ENCODE measurements around the gene FAM3A.
"Not testable (repeated sequence)": the region's sequence is repeated elsewhere in the genome, so short reads cannot be mapped to it uniquely, and the experiment has no call there.

FAM3A gene

DNA sequence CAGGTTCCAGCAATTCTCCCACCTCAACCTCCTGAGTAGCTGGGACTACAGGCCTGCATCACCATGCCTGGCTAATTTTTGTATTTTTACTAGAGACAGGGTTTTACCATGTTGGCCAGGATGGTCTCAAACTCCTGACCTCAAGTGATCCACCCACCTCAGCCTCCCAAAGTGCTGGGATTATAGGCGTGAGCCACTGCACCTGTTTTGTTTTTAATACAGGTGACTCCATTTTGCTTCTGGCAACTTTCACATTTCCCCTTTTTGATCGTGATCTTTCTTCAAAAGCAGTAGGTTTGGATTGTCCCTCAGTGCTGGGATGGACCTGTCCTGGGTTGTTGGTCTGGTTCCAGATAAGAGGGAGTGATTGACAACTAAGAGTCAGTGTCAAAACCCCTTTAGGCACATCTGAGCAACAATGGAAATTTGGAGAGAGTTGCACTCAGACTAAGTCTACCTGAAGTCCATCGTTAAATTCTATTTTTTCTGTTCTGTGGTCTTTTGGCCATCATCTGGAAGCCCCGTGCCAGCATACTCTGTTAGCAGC, 19.4 kb downstream of the FAM3A start:
- DNase-seq = not testable (repeated sequence)

DNA sequence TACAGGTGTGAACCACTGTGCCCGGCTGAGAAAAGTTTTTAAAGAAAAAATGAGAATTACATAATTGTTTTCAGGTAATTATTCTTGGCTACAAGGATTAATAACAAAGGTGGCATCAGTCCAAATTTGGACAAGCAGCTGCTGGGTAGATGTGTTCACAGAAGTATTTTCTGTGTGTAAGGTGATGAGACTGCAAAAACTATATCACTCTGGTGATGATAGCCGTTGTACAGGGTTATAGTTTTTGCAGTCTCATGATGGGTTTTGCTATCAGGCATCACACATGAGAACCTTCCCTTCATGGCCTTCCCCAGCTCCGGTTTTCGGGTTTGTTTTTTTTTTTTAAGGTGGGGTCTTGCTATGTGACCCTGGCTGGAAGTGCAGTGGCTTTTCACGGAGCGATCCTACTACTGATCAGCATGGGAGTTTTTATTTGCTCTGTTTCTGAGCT, 20.5 kb downstream of the FAM3A start:
- no peak for DNase-seq

DNA sequence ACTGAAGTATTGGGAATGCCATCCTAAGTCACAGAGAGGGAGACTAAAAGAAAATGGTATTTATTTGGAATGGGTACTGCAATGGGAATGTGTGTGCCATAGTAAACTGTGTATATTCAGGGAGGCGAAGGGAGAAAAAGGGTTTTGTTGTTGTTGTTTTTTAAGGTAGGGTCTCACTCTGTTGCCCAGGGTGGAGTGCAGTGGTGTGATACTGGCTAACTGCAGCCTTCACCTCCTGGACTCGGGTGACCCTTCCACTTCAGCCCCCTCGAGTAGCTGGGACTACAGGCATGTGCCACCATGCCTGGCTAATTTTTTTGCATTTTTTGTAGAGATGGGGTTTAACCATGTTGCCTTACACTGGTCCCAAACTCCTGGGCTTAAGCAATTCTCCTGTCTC, 21.3 kb downstream of the FAM3A start:
- no peak for DNase-seq

DNA sequence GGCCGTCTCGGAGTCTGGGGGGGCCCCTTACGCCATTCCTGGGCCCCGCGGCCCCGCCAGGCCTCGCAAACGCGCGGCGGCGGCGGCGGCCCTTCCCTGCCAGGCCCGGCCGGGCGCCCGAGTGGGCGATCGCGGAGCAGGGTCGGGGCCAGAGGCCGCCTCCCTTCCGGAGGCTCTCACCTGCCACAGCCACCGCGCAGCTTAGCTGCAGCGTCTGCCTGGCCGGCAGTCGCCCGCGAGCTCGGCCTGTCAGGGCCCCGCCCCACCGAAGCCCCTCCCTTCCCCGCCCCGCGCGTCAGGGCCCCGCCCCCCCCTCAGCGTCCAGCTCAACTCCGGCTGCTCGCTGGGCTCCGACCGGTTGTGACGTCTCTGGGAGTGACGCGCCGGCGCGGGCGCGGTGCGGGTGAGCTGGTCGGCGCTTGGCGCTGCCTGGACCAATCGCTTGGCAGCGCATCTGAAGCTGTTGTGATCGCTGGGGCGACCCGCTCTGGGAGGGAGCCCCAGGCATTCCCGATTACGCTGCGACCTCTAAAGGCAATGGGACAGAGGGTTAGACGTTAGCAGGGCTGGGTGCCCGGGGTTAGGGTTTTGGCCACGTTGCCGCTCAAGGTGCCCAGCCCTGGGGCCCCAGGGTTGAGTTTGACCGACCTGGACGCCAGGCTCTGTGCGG, 25.5 kb downstream of the FAM3A start, which contains the start of gene SLC10A3:
Gene SLC10A3, minus strand, starts transcription at position 216 of the 670 bp plus-strand sequence. CDS start 1,689 bp downstream, outside the sequence.
- DNase-seq = peak; percentile 92

DNA sequence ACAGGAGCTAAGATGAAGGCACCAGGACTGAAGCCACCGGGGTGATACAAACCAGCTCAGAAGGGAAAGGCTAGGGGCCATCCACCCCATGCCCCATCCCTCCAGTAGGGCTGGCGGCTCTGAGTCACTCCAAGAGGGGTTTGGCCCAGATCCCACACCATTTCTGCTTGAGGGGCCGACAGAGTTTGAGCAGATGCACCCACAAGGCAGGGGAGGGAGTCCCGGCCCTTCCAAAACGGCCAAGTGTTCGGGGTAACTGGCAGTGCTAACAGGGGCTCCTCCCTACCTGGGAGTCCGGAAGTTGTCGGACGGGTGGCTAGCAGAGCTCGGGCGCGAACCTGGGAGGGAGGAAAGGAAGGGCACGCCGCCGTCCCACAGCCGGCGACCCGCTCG, 26.0 kb downstream of the FAM3A start:
- DNase-seq = no peak

DNA sequence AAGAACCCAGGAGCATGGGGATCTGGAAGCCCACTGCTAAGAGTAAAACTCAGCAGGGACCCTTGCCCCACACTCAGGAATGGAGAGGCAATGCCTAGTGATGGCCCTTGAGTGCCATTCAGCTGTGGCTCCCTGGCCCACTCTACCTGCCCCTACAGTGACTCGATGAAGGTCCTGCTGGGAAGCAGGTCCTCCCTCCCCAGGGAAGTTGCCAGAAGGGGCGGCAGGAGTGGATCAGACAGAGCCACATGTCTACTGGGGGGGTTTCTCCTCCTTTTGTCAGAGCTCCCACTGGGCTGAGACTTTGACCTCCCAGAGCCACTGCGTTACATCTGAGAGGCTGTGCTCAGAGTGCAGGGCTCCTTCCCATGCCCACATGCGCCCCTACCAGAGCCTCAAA, 26.9 kb downstream of the FAM3A start:
- no peak for DNase-seq

DNA sequence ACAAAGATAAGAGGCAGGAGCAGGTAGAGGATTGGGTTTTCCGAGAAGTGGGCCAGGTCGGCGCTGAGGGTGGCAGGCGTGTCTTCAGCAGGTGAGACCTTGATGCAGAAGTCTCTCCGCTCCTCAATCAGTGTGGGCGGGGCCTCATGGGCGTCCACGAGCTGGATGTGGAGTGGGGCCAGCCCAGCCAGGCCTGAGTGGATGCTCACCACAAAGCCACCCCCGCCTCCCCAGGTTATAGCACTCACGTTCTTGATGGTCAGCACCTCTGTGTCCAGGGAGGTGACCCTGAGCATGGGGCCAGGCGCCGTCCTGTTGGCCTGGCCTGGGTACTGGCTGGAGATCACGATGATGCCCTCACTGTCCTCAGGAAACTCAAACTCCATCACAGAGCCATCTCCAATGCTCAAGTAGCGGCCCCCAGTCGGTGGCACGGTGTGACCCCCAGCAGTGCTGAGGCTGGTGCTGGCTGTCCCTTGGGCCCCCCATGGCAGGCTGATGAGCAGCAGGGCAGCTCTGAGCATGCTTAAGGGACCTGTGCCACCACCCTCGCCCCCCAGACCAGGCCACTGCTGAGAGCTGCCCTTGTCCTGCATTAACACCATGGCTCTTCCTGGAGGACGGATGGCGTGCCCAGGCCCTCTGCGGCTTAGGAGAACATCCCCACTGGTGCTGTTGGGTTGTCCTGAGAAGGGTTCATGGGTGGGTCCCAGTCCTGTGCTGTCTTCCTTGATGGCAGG, 27.5 kb downstream of the FAM3A start:
- no peak for DNase-seq

DNA sequence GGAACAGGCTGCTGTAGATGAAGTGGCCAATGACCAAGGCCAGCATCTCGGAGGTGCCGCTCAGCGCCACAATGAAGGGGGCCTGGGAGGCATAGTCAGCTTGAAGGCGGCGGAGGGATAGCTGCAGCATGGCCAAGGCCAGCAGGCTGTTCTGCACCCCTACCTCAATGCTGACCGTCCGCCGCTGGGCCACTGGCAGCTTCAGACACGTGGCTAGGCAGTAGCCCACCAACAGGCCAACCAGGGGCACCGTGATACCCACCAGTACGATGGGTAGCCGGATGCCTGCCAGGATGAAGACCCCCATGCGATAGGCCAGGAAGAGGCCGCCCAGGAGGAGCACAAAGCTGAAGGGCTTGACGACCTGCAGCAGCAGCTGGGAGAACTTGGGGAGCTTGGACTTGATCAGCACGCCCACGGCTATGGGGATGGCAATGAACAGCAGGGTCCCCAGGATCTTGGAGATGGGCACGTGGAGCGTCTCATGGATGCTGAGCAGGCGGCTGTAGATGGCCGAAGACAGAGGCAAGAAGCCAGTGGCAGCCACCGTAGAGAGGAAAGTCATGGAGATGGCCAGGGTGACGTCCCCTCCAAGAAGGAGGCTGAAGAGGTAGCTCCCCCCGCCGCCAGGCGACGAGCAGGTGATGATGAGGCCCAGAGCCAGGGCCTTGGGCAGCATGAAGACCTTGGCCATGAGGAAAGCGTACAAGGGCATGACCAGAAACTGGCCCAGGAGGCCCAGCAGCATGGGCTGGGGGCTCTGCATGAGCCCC, 28.3 kb downstream of the FAM3A start:
- DNase-seq = no peak

DNA sequence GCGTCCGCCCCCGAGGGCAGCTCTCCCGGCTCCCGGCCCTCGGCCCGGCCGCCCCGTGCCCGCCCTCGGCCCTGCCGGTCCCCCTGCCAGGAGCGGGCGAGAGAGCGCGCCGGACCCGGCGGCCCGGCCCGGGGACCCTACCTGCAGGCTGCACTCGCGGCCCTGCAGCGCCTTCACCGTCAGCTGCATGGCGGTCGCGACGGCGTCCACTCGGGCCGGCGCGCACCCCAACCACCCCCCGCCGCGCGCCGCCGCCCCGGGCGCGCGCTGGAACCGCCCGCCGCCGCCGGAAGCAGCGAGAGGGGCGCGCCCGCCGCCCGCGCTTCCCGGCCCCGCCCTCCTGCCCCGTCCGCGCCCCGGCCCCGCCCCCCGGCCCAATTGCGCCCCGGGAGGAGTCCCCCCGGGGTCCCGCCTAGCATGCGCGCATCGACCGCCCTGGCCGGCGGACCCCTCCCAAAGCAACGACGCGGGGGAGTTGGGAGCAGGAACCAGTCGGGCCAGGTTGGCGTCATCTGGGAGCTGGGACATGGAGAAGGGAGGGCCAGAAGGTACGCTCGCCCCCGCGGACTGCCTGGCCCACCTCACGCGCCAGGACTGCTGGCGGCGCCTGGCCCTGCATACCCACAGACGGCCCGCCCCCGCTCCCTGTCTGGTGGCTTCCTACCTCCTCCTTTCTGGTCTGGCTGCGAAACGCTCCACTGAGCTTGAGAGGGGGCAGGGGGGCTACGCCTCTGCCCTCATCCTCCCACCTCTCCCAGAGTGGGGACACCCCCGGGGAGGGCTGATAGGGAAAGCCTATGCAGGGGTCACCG, 29.4 kb downstream of the FAM3A start, which contains the start of gene UBL4A:
Gene UBL4A, minus strand, starts transcription at position 220 of the 812 bp plus-strand sequence. Its CDS starts 31 bp downstream, at position 189.
- peak; percentile 48 for DNase-seq

DNA sequence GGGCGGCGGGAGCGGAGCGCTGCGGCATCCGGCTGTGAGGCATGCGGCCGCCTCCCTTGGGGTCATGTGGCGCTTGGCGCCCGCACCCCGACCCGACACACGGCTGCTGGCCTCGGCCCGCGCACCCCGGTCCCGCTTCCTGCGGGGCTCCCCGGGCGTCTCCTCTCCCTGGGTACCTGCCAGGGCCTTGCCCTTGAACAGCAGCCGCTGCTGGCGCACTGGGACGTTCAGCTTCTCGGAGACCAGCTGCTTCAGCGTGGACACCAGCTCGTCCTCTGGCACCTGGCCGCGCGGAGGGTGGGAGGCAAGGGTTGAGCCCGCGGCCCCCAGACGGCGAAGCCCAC, 30.0 kb downstream of the FAM3A start:
- DNase-seq = no peak

DNA sequence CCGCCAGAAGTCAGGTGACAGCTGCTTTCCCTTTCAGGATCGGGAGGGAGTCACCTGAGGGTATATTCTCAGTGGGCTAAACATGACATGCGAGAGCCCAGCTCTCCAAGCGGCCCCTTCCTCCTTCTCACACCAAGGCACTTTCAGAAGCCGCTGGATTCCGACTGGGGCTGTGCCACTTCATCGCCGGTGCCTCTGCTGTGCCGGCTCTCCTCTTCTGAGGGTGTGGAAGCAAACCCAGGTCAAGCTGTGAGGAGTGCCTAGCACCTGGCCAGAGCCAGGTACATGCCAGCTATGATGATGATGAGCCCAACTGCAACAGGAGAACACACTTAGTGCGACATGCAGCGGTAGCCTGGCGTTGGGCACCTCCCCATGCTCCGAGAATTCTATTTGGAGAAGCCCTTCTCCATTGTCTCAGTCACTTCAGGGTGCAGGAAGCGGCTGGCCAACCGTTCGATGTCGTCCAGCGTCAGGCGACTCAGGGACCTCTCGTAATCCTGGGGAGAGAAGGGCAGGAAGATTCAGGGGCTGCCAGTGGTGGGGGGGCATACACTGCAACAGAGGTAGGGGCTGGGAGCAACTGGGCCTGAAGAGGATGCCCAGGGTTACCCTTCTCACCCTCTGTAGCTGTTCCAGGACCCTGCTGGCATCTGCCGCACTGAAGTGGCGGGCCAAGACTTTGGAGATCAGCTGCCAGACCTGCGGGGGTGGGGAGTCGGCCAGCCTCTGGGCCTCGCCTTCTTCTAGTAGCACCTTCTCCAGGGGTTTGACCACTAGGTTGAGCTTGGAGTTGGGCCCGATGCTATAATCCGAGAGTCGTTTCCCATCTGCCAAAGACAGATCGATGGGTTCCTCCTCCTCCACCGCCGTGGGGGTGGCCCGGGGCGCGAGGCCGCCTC, 30.6 kb downstream of the FAM3A start:
- no peak for DNase-seq

DNA sequence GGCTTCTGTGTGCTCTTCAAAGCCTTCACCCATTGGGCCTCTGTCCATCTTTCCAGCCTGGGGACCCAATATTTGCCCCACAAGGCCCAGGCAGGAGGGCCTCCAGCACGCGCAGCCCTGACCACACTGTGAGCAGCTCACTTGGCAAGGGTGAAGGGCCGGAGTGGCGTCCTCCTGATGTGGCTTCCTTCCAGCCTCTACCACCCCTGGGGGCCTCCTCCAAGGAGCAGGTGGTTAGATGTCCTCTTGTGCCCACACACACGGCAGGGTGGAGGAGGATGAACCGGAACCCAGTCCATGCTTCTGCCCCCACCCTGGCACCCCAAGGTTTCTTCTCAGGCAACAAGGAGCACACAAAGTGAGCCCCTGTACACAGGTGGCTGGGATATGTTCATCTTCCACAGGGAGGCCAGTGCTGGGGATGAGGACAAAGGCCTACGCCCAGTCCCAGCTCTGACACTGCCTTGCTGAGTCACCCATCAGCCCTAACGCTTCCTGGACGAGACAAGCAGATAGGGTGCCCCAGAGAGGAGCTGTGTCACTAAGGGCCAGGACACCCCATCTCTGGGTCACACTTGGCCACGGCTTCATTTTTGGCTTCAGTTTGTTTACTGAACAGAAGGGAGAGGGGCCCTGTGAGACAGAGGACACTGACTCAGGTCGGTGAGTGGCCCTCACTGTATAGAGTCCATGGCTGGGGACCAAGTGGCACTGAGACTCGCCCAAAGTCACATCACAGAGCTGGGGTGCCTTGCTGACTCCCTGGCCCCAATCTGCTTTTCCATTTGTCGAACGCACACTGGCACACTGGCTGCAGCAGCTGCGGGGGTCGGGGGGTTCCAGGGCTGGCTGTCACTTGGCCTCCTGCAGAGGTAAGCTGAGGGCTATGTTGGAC, 31.5 kb downstream of the FAM3A start:
- DNase-seq = no peak

DNA sequence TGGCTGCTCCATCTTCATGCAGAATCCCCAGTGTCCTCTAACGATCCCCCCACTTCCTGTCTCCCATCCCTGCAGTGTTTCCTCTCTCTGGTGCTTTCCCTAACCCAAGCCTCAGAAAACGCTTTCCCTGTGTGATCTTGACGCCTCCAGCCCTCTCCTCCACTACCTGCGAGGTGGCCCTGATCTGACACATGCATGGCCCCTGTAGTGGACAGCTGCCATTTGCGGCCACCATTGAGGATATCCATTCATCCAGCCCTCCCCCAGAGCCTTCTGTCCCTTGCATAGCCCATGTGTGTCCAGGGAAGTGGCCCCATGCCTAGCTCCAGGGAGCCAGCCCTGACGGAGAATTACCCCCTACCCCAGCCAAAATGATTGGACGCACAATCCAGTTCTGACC, 32.7 kb downstream of the FAM3A start:
- no peak for DNase-seq

DNA sequence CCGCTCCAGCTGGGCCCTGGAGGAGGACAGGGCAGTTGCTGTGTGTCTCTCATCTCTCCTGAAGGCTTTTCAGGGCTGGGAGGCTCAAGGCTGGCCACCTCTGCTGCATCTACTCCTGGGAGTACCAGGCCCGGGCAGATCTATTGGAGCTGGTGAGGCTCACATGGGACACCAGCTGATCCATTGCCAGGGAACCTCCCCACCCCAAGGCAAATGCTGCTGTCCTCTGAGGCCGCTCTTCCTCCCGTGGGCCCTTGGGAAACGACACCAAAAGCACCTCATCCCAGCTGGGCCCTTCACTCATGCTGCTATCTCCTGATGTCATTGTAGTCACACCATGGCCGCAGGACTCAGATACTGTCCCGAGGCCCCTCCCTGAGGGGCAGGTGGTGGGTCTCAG, 33.2 kb downstream of the FAM3A start:
- no peak for DNase-seq

DNA sequence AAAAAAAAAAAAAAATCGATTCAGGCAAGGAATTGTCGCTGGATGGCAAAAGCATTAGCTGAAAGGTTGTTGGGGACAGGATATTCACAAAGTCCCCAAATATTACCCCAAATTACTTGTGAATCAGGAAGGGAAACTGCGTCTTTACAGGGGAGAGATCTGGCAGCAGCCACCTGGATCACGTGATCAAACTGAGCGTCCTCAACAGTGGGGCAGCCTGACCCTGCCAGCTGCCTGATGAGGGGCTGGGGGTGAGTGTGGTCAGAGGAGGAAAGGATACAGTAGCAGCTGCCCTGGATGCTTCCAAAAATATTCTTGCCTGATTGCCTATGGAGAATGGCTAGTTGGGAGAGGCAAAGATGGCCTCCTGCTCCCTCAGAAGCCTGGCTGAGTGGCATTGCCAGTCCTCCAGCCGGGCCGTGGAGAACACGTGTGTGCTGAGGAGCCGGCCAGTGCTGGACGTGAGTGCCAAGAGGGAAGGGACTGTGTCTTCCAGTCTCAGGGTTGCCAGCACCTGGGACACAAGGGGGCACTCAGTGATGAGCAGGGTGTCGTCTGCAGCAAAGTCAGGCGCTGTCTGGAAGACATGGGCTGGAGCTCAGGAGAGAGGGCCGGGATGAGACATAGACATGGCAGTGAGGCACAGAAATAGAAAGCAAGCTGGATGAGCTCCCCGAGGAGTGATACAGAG, 34.0 kb downstream of the FAM3A start:
- DNase-seq = no peak

DNA sequence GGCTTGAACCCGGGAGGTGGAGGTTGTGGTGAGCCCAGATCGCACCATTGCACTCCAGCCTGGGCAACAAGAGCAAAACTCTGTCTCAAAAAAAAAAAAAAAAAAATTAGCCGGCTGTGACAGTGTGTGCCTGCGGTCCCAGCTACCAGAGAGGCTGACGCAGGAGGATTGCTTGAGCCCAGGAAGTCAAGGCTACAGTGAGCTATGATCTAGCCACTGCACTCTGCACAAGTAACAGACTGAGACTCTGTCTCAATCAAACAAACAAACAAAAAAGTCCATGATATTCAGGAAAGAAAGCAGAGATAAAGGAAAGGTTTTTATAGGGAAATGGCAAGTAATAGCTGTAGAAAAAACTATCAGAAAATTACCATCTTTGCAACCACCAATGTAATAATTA, 34.8 kb downstream of the FAM3A start:
- no peak for DNase-seq

DNA sequence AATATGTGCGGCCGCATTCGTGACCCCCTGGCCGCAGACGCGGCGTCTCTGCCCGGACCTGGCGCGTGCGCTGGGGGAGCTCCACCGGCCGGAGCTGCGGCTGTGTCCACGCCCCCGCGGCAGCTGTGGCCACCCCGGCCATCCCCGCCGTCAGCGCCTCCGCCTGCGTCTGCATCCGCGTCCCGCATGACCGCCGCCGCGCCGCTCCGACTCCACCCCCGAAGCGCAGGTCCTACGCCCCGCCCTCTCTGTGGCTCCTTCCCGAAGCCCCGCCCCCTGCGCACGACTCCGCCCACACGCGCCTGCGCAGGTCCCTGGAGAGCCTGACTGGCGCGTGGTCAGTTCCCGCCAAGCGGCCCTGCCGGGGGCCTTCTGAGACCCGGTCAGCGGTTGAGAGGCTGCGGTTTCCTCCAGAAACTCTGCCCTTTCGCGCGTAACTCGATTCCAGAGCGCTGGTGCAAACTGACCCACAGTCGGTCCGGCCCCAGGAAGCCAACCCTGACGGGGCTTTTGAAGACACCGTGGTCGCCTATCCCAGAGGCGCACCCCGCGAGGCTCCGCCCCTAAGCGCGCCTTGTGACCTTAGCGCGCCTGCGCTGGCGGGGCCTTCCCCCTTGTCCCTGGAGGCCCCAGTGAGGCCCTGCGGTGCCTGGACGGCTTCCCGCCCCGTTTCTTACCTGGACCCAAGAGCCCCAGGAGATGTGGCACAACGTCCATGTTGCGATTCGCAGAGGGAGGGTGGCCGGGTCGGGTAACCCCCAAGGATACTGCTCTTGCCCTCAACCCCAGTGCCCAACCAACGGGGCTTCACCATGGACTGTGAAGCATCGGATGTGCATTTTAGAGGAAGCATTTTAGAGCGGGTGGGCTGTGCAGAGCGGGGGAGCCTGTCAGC, 37.1 kb downstream of the FAM3A start, which contains the start of gene LAGE3:
Gene LAGE3, minus strand, starts transcription at position 554 of the 895 bp plus-strand sequence. Its CDS starts 366 bp downstream, at position 188.
- peak; percentile 91 for DNase-seq

DNA sequence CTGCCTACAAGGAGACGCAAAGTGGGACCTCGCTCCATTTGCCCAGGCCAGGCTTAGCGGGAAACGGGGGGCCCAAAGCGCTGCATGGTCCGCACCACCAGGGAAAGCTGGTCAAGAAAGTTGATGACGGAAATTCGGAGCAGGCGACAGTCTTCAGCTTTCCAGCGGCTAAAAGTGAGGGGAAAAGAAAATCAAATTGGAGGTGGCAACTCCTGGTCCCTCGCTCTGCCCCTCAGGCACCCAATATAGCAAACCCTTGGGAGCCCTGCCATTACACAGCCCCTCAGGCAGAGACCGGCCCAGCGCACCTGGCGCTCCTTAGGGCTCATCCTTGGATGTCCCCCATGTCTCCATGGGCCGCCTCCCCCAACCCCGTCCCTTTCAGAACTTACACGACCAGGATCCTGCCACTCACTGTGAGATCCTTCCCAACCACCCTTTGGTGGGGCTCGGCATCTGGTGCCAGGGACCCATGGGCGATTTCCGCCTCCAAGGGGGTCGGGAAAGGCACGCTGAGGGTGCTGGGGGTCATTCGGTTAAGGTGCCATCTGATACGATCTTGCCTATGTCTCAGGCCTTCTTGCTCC, 38.0 kb downstream of the FAM3A start:
- no peak for DNase-seq
